Raji (cell line): Measurements from ENCODE around the gene DPYD.

ENCODE experiments used
- POLR2A ChIP-seq: IDR thresholded peaks from 2 replicates; pipeline ENCODE4 v1.6.1; 2011; ENCODE audit warnings: low read depth, low read length, control low read depth; ENCODE audit not compliant: insufficient read depth

DPYD gene

GRCh38 chr1:97252925-97253324, 667.9 kb downstream of the DPYD start:
- TF ChIP-seq POLR2A: no peak

GRCh38 chr1:97252076-97252475, 668.8 kb downstream of the DPYD start:
- TF ChIP-seq POLR2A: no peak

GRCh38 chr1:97247196-97247595, 673.6 kb downstream of the DPYD start:
- no peak for TF ChIP-seq POLR2A

- no peak for TF ChIP-seq POLR2A
Observed at GRCh38 chr1:97245682-97246081, 675.2 kb downstream of the DPYD start.

- no peak for TF ChIP-seq POLR2A
Observed at GRCh38 chr1:97245026-97245425, 675.8 kb downstream of the DPYD start.

- no peak for TF ChIP-seq POLR2A
Observed at GRCh38 chr1:97243973-97244560, 676.8 kb downstream of the DPYD start.

GRCh38 chr1:97238816-97239215, 682.0 kb downstream of the DPYD start:
- no peak for TF ChIP-seq POLR2A

GRCh38 chr1:97212671-97213070, 708.2 kb downstream of the DPYD start:
- no peak for TF ChIP-seq POLR2A

GRCh38 chr1:97210307-97210706, 710.5 kb downstream of the DPYD start:
- no peak for TF ChIP-seq POLR2A

- no peak for TF ChIP-seq POLR2A
Observed at GRCh38 chr1:97209381-97209957, 711.4 kb downstream of the DPYD start.

GRCh38 chr1:97207868-97208267, 713.0 kb downstream of the DPYD start:
- no peak for TF ChIP-seq POLR2A

GRCh38 chr1:97204468-97204867, 716.4 kb downstream of the DPYD start:
- no peak for TF ChIP-seq POLR2A

GRCh38 chr1:97202481-97203380, 718.1 kb downstream of the DPYD start:
- no peak for TF ChIP-seq POLR2A

- TF ChIP-seq POLR2A: no peak
Observed at GRCh38 chr1:97201641-97202040, 719.2 kb downstream of the DPYD start.

GRCh38 chr1:97200595-97200994, 720.2 kb downstream of the DPYD start:
- no peak for TF ChIP-seq POLR2A
